AG09309 (cell line): ENCODE data around the gene CHSY1.
"Not testable (repeated sequence)": the region's sequence is repeated elsewhere in the genome, so short reads cannot be mapped to it uniquely, and the experiment has no call there.

ENCODE experiments used
- DNase-seq: peaks from one replicate; pipeline ENCODE4 v3.0.0-alpha.2; 2010; ENCODE audit warnings: low read depth
- H3K4me3 ChIP-seq: 2 replicates; pipeline ENCODE4 v1.5.1; 2011; ENCODE audit warnings: mild to moderate bottlenecking, low read depth, low read length, moderate library complexity; ENCODE audit not compliant: control insufficient read depth
- CTCF ChIP-seq: IDR thresholded peaks from 2 replicates; pipeline ENCODE4 v1.5.1; 2011; ENCODE audit warnings: mild to moderate bottlenecking, low read depth, low read length, inconsistent platforms; ENCODE audit not compliant: insufficient read depth, control insufficient read depth; ENCODE audit errors: missing control alignments

The CHSY1 gene

GRCh38 chr15:101219441-101219840 is 32.4 kb downstream of the CHSY1 start:
- no peak for TF ChIP-seq CTCF
- DNase-seq: no peak
- H3K4me3 ChIP-seq: no peak overlapping the region

DNA sequence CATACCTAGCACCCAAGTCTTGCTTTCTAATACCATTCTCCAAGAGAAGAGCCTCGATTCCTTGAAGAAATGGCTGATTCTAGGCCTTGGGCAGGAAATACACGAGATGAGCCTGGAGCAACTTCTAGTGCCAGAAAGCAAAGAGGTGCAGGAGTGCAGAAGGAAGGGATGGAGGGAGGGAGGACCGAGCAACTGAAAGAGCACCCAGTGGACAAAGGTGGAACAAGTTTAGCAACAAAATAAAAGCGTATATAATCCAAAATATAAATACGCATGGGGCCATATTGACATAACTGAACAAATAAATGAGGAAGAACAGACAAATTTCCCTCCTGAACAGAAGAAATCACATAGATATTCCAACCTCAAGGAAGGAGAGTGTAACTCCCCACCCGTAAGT is 34.4 kb downstream of the CHSY1 start:
- no peak overlapping the region for H3K4me3 ChIP-seq
- no peak for TF ChIP-seq CTCF
- DNase-seq: no peak

DNA sequence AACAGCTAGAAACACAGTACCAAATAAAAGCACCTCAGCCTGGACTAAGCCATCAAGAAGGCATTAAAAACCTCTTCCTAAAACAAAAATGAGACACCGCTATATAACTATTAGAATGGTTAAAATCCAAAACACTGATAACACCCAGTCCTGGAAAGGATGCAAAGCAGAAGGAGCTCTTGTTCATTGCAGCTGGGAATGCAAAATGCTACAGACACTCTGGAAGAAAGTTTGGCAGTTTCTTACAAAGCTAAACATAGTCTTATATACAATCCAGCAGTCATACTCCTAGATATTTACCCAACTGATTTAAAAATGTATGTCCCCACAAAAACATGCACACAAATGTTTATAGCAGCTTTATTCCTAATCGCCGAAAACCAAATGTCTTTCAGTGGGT is 35.7 kb downstream of the CHSY1 start:
- no peak for DNase-seq
- TF ChIP-seq CTCF: no peak
- no peak overlapping the region for H3K4me3 ChIP-seq

GRCh38 chr15:101215681-101216080 is 36.2 kb downstream of the CHSY1 start:
- H3K4me3 ChIP-seq: no peak overlapping the region
- TF ChIP-seq CTCF: no peak
- DNase-seq: no peak

- not testable (repeated sequence) for H3K4me3 ChIP-seq, DNase-seq
Observed at GRCh38 chr15:101214435-101215097, 37.3 kb downstream of the CHSY1 start.

- TF ChIP-seq CTCF: no peak
- no peak overlapping the region for H3K4me3 ChIP-seq
- no peak for DNase-seq
Observed at GRCh38 chr15:101213570-101213969, 38.3 kb downstream of the CHSY1 start.

- no peak for TF ChIP-seq CTCF
- no peak overlapping the region for H3K4me3 ChIP-seq
- no peak for DNase-seq
Observed at GRCh38 chr15:101213147-101213546, 38.7 kb downstream of the CHSY1 start.
